Dermis blood vessel endothelial cell (primary cell): Measurements from ENCODE around the gene MED22. TPM values are rescaled to one million over a fixed set of nuclear protein-coding genes. Genes with fewer than 3 reads are reported as not detected.
A peak's percentile ranks its signal among the peaks of the same experiment; 100 is the strongest.

Source experiments
- DNase-seq: peaks from one replicate; pipeline ENCODE4 v3.0.0; 2010
- total RNA-seq: library from RNA; depleted of rRNA; stranded (reverse); fragments of >200 nt; gene quantifications from 2 replicates; pipeline ENCODE4 v1.2.3, GENCODE V29; 2014

MED22 gene
- total RNA-seq, 1 donor from 2014 or later: 17.7 TPM

DNA sequence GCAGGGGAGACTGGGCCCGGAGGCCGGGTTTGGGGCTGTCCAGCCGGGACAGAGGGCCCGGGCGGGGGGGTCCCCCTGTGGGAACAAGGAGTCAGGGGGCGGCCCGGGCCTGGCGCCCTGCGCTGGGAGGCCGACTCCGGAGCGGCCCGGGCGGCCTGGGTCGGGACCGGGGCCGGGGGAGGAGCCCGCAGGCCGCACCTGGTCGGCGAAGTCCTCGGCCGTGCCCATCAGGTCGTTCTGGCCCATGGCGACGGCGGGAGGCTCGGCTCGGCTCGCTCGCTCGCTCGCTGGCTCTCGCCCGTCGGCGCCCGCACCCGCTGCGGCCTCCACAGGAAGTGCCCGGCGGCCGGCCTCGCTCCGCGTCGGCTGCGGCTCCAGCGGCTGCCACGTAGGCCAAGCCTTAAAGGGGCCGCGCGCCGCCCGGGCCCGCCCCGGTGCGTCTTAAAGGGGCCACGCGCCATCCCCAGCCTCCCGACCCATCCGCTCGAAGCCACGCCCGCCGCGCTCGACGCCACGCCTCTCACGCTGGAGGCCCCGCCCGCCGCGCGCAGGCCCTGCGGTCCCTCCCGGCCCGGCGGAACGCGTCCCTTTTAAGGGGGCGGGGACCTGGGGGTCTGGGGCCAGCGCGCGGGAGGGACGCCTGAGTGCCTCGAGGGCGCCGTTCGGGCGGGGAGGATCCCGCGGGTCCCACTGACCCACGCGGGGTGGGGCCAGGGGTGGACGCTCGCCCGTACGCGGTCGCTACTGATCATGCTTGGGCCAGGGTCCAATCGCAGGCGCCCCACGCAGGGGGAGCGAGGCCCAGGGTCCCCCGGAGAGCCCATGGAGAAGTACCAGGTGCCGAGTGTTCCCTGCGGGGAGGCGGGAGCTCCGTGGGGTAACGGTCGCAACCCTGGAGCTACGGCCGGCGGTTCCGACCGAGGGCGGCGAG, 28.1 kb upstream of the MED22 start, which contains the start of the genes STKLD1 and SURF4:
Gene STKLD1 (plus strand): TSS at position 643 of the 931 bp plus-strand sequence. CDS start 108 bp downstream, at position 751.
Gene SURF4 (minus strand): TSS at position 337 of the 931 bp plus-strand sequence. CDS start 91 bp downstream, at position 246.
- DNase-seq: peak; percentile 98

DNA sequence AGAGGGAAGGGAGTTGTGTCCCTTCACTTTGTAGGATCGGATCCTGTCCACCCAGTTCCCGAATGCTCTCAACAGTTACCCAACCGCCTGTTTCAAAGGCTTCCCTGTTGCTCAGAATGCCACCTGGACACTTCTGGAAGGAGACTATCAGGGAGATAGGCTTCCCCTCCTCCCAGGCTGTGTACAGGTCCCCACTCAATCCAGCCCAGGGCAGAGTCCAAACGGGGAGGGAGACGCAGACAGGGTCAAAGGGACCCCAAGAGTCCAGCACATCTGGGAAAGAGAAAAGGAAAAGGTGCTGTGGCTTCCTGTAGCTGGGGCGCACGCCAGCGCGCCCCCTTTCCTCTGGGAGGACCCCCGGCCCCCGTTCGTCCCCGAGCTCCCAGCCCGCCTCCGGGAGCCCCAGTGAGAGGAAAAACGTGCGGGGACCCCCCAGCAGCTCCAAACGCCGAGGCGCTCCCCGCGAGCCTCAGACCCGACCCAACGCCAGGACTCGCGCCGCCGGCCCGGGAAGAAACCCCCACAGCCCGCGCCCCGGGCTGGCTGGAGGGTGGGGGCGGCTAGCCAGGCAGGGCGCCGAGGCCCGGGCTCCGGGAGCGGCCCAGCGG, 27.3 kb upstream of the MED22 start:
- DNase-seq: peak; percentile 55

DNA sequence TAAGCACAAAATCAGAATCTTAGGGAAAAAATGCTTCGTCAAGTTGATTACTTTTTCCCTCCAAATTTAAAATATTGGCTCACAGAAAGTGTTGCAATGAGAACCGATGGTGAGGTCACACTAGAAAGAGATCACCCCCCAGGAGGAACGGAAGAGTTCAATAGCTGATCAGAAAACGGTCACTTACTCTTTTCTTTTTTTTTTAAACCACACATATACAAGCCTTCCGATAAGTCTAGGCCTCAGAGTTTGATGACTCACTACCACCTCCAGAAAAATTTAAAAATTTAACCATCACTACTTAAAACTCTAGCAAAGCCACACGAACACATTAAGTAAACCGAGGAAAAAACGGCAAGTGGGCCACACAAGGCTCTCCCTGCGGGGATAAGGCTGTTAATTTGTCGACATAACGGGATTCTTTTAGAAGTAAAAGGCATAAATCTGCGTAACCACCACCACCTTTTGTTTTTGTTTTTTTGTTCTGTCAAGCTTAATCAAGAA, 26.7 kb upstream of the MED22 start:
- peak; percentile 44 for DNase-seq

DNA sequence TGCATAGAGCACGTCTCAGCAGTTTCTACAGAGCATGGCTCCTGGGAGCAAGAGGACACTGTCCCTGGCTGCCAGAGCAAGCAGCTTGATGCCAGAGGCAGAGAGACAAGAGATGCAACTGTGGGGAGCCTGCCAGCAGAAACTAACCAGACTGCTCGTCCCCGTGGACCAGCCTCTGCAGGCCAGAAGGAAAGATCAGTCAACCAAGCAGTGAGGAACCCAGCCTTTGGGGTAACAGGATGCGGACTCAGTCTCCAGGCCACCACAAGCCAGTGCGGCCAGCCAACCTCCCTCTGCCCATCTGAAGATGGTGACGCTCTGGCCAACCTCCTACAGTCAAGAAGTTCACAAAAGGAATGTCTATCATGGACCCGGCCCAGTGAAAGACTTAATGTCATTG, 24.2 kb upstream of the MED22 start:
- DNase-seq: no peak

DNA sequence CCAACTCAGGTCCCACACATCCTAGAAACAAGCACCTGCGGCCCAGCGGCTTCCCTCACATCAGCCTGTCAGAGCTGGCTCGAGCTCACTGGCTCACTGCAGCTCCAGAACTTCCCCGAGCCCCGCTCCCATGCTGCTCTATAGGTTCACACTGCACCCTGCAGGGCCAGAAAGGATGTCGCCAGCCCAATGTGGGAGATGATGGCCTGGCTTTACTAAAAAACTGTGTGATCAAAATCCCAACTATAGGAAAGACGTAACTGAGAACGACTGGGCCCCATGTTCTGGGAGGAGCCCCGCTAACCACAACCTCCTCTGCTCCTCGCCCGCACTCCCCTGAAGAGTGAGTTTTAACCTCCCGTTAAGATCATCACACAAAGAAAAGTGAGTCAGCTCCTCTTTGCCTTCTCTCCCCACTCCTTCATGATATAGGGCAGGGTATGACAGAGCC, 23.4 kb upstream of the MED22 start:
- DNase-seq: no peak

DNA sequence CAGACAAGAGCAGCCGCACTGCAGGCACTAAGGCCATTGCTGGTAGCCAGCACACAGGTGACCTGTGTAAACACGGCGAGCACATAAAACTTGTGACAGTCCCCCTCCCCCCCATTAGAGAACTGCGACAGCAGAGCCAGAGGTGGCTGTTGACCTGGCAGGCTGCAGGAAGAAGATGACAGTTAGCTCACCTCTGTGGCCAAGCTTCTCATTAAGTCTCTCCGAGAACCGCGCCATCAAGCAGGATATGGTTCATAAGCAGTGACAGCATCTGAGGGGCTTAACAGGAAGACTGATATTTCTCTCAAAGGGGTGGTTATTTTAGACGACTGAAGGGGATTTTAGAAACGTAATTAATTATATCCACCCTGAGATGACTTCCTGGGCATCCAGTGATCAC, 22.8 kb upstream of the MED22 start:
- no peak for DNase-seq

DNA sequence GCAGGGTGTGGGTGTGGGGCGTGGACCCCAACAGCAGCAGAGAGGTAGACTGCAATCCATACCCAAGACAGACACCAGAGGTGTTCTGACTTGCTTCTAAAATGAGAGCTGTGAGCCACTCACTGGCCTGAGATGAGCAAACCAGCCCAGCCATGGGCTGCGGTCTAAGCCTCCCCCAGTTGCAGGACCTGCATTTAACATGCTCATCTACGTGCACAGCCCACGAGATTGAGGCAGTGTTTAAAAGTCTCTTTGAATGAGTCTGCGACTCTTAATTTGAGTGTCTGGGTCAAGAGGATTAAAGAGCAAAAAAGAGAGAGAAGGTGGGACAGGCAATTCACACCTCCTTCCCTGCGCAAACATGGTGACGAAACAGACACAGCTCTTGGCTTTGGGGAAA, 22.0 kb upstream of the MED22 start:
- no peak for DNase-seq

DNA sequence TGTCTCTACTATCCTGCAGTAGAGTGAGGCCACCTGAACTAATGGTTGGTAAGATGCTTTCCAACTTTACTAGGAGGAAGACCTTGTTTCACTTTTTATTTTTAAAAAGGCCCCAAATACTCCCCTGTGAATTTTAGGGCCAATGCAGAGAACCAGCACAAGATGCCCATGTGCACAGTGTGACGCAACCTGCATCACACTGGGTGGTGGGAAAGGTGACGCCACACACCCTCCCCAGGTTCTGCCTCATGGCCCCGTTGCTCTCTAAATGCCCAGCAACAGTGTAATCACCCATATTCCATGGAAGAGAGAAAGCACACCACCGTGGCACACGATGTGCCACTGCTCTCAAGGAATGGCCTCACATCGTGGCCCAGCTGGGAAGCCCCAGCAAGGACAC, 21.5 kb upstream of the MED22 start:
- DNase-seq: no peak

DNA sequence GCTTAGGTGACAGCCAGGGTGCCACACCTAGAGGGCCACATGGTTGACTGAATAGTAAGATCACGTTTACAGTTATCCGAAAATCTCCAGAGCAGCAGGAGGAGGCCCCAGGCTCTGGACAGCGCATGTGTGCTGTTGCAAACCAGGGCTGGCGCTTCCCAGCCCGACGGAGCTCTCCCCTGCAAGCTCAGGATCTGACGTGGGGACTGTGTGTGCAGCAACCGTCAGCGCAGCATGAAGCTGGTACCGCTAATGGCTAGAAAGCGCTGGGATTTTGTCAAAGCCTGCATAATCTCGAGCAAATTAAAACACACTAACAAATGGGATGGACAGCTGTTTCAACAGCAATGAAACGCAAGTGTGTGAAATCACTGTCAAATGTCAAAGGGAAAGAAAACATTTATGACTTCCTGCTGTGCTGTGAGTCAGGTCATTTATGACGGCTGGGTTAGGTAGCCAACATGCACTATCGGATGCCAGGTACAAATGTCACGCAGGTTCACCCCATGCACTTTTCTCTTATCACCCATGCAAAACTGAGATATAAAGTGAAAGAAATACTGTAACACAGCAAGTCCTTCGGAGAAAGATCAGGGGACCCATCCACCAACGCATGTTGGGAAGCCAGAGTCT, 20.4 kb upstream of the MED22 start:
- DNase-seq: peak; percentile 52

DNA sequence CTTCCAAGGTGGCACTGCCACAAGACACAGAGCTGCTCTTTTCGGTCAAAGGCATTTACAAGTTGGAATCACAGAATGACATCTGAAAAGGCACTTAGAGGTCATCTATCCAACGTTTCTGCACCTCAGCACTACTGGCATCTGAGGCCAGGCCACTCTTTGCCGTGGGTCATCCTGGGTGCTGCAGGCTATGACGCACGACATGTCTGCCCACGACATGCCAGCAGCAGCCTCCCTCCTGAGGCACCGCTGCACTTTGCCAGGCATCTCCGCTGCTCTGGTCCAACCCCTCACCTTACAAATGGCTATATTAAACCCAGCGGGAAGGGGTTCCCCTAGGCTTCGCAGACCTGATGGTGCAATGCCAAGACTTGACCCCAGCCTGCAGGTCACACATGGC, 19.8 kb upstream of the MED22 start:
- no peak for DNase-seq

DNA sequence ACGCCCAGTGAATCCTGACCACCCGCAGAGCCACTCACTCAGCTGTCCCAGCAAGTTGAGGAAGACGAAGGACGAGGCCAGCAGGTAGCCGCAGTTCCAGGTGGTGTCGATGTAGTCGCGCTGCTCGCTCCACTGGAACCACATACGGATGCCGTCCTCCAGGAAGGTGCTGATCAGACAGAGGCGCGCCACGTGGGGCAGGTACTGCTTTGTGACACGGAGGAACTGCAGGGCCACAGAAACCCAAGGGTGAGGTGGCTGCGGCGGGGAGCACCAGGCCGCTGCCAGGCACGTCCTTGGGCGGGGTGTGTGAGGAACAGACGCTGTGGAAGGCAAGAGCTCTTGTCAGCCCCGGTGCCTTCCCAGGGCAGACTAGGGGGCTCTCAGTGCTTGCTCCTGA, 19.3 kb upstream of the MED22 start:
- DNase-seq: no peak

DNA sequence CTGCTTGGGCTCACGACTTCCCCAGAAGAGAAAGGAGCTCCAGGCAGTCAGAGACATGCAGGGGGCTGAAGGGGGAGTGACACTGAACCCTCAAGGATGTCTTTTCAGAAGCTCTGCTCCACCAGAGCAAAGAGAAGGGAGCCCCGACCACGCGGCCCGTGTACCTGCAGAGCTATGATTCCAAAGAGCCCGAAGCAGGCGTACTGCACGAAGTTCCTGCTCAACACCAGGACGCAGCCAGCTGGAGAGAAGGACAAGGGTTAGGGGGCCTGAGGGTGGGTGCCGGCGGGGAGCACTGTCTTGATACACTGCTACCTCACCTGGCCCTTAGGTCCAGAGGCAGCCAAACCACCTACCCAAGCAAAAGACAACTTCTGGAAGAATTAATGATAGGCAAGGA, 18.5 kb upstream of the MED22 start:
- no peak for DNase-seq

DNA sequence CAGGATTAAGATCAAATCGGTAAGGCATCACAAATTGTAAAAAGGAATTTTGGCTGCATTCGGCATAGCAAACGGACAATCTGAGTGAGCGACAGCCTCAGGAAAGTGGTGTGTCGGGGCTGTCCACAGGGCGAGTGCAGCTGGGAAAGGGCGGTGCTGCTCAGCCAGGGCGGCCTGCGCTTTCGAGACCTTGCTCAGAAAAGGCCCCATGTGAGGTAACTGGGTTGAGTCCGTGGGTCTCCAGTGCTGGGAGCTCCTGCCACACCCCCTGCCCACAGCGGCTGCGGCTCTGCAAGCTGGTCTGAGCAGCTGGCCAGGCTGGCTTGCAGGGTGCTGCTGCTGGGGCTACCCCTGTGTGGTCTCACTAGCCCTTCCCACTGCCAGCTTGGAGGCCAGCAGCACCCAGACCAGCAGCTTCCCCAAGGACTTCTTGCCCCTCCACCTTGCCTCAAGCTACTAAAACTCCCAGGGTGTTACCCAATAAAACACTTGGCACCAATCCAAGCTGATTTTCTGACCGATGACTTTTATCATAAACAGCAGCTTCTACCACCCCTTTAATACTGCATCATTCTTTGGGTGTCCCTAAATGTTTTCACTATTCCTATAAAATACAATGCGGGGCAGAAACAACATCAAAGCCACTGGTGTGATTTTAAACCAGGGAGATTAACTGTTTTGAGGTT, 14.6 kb upstream of the MED22 start:
- no peak for DNase-seq

DNA sequence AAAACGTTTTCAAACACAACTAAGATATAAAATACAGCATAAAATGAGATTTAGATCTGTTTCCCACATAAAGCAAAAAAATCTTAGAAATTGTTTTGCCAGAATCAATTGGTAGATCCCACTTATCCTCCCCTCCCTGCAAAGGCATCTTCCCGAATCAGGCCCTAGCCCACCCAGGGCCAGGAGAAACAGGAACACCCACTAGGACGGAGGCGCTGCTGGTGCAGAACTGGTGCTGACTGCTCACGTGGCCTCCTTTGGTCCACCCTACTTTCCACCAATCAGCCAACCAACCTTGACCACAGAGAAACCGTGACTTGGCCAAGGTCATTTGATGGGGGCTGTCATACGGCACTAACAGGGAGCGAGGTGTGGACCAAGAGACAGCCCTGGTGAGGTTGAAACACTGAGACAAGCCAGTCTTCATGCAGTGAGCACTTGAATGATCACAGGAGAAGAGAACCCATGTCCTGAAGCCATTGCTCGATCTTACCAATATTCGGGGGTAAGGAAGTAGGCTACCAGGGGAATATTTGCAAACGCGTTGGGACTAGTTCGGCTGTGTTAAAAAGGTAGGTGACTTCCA, 13.7 kb upstream of the MED22 start:
- DNase-seq: no peak

DNA sequence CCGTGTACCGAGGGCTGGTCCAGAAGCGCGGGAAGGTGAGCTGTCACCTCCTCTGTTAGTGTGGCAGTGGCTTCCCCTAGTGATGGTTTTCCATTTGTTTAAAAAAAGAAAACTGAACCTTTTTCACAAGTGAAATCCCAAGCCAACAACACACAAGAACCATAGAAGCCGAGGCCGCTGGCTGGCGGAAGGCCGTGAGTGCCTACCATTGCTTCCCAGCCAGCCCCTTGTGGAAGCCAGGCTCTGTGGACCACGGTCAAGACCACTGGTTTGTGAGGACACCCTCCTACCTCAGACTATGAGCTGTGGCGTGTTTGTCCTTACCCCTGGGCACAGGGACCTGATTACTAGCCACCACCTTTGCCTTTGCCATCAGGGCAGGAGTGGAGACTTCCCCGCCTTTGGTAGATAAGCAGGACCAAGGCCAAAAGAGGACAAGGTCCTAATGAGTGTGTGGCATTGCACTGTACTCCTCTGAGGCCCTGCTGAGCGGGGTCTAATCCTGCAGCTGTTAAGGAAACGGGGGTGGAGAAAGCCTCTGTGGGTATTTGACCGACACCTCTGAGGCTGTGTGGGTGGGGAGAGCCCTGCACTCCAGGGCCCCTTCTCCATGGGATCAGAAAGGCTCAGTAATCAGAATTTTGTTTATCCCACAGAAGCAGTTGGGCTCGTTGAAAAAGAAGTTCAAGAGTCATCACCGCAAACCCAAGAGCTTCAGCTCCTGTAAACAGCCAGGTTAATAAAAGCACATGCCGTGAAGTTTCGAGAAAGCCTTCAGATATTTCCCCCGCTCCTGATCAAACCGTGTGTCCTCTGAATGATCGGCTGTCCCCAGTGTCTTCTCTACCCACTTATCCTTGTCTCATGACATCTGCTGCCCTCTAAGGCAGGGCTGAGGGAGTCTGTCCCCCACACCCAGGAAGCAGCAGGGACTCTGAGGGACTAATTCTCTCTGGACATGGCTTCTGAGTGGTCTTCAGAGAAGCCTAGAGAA, 12.8 kb upstream of the MED22 start:
- DNase-seq: no peak

DNA sequence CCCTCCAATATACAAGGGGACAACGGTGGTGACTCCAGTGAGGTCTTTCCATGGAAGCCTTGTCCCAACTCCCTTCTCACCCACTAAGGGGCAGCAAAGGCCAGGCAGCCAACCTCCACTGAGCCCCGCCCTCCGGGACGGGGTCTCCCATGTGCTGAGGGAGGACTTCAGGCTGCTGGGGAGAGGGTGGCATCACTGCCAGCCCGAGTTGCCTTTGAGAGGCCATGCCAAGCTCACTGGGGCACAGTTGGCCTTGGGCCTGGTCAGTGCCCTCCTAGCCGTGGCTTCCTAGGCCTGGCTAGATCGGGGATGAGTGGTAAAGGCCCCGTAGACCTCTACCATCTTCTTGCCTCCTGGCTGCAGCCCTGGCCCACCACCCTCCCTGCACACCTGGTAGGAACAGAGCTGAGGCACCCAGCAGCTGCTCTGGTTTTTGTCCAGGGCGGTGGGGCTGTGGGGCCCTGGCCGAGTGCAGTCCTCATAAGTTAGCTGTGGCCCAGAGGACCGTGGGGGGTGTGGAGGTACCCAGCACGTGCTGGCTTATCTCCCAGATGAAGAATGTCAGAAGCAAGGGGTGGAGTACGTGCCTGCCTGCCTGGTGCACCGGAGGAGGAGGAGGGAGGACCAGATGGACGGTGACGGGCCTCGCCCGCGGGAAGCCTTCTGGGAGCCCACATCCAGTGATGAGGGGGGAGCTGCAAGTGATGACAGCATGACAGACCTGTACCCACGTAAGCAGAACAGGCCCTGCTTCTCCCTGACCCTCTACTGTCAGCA, 11.7 kb upstream of the MED22 start:
- DNase-seq: peak; percentile 38

DNA sequence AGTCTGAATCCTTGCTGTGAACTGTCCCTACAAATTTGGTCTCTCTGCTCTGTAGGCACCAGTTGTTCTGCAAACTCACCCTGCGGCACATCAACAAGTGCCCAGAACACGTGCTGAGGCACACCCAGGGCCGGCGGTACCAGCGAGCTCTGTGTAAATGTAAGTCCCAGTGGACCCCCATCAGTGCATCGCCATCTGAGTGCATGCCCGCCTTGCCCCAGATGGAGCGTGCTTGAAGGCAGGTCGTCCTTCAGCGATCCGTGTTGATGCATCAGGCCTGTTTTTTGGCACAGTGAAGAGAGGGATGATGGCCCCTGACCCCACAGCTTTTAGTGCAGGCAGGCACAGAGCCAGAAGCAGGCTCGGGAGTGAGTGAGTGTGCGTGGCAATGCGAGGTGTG, 9.7 kb upstream of the MED22 start:
- no peak for DNase-seq

DNA sequence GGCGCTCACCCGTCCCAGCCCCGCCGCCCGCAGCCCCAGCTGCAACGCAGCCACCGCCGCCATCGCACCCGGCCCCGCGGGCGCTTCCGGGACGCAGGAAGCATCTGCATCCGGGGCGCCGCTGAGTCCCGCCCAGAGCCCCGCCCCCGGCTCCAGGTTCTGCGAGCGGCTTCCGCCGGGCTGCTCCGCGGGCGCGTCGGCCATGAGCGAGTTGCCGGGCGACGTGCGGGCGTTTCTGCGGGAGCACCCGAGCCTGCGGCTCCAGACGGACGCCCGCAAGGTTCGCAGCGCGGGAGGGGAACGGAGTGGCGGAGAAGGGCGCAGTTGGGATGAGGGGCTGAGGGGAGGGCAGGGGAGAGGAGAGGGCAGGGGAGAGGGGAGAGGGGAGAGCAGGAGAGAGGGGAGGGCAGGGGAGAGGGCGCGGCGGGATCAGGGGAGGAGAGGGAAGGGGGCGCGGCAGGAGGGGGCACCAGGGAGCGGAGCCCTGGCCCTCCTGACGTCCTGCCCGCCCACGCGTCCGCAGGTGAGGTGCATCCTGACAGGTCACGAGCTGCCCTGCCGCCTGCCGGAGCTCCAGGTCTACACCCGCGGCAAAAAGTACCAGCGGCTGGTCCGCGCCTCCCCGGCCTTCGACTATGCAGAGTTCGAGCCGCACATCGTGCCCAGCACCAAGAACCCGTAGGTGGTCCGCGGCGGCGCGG, 8.6 kb upstream of the MED22 start, which contains the start of the genes SURF1 and SURF2:
Gene SURF1 (minus strand): TSS at position 97 of the 701 bp plus-strand sequence. CDS start 34 bp downstream, at position 63.
Gene SURF2 (plus strand): TSS at position 160 of the 701 bp plus-strand sequence. CDS start 43 bp downstream, at position 203.
- peak; percentile 64 for DNase-seq

DNA sequence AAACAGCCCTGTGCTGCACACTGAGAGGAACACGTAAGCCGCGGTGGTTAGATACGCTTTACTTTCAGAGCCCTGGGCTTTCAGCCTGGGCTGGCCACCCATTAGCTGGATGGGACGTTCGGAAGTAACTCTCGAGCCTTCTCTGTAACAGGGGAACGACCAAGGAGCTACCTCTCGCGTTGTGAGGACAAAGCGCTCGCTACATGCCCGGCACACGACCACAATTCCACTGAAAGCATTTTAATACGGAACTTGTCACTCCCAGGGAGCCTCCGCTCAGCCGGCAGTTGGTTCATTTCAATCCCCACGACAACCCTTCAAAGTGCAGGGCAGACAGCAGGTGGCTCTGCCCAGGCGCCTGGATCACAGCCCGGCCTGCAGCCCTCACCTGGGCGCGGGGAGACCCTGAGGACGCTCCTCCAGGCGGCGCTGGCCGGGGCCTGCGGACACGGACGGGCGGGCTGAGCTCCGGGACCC, 8.0 kb upstream of the MED22 start:
- peak; percentile 51 for DNase-seq
